Endothelial cell of umbilical vein (primary cell): ENCODE results near the gene LRP6. TPM values are rescaled to one million over a fixed set of nuclear protein-coding genes. Genes with fewer than 3 reads are reported as not detected.

Experiments
- BruUV-seq: library from RNA; stranded (reverse); fragments of 400-500 nt; replicated peaks from 2 replicates; lab custom pipeline; 2021; lab: Mats Ljungman, UMichigan
- CTCF ChIA-PET: fragments of 300-600, 350-600 bp; sonication (Branson Sonifier 250); formaldehyde crosslinking; loops from one replicate; lab custom pipeline; 2021; ENCODE audit warnings: antibody characterized with exemption, inconsistent platforms; lab: Charles Lee
- POLR2A ChIA-PET: fragments of 300-600, 350-600 bp; sonication (Branson Sonifier 250); formaldehyde crosslinking; loops from one replicate; lab custom pipeline; 2021; ENCODE audit warnings: antibody characterized with exemption, inconsistent platforms; lab: Charles Lee
- DNase-seq: peaks from one replicate; pipeline ENCODE4 v3.0.0-alpha.2; 2011; ENCODE audit warnings: low read depth, low spot score
- FAIRE-seq: peaks from 2 replicates; lab custom pipeline; 2011; peaks lifted over from hg19 to GRCh38; lab: Jason Lieb, UNC
- H2AFZ ChIP-seq: 2 replicates; pipeline ENCODE4 v1.6.0; 2012; ENCODE audit warnings: low read depth, low read length, control low read depth, inconsistent platforms
- H3K27ac ChIP-seq: 2 replicates; pipeline ENCODE4 v1.5.1; 2011; ENCODE audit warnings: low read depth, mild to moderate bottlenecking, control low read depth, low read length, moderate library complexity; ENCODE audit not compliant: insufficient read depth
- H3K27me3 ChIP-seq, 2 experiments: 2 replicates each; pipeline versions ENCODE4 v1.6.0 to v1.6.1; 2011; ENCODE audit warnings: low read length in 2 of 2, mixed read lengths in 1 of 2; ENCODE audit not compliant: control insufficient read depth in 2 of 2, insufficient read depth in 2 of 2
- H3K36me3 ChIP-seq, 2 experiments: 2 replicates in 1 of 2; 3 replicates in 1 of 2; pipeline ENCODE4 v1.5.1; 2011; ENCODE audit warnings: low read length in 2 of 2, mild to moderate bottlenecking in 1 of 2, moderate library complexity in 1 of 2; ENCODE audit not compliant: control insufficient read depth in 2 of 2, insufficient read depth in 2 of 2; ENCODE audit errors: extremely low read depth in 1 of 2
- H3K4me1 ChIP-seq: 3 replicates; pipeline ENCODE4 v1.5.1; 2011; ENCODE audit warnings: mild to moderate bottlenecking, low read length; ENCODE audit not compliant: control insufficient read depth, insufficient read depth; ENCODE audit errors: extremely low read depth
- H3K4me2 ChIP-seq: 2 replicates; pipeline ENCODE4 v1.6.1; 2011; ENCODE audit warnings: low read length, control low read depth, mixed read lengths; ENCODE audit not compliant: insufficient read depth
- H3K4me3 ChIP-seq, 3 experiments: fragments of 200-600 bp in 1 of 3; sonication (generic), shearing (Covaris generic) in 1 of 3; replicated peaks in 1 of 3; 2 replicates each; pipeline ENCODE4 v1.5.1; 2011 to 2016; ENCODE audit warnings: control low read depth in 3 of 3, low read length in 3 of 3, mild to moderate bottlenecking in 2 of 3, inconsistent platforms in 1 of 3, low read depth in 1 of 3, moderate library complexity in 1 of 3; ENCODE audit not compliant: insufficient read depth in 1 of 3
- H3K79me2 ChIP-seq: 2 replicates; pipeline ENCODE4 v1.6.0; 2012; ENCODE audit warnings: low read length, inconsistent platforms; ENCODE audit not compliant: control insufficient read depth, insufficient read depth
- H3K9ac ChIP-seq: replicated peaks from 2 replicates; pipeline ENCODE3; 2011; ENCODE audit warnings: low read length, control low read depth; ENCODE audit not compliant: insufficient read depth; ENCODE audit errors: extremely low read depth
- H3K9me1 ChIP-seq: replicated peaks from 3 replicates; pipeline ENCODE4 v1.6.0; 2011; ENCODE audit warnings: mild to moderate bottlenecking, low read length; ENCODE audit not compliant: control insufficient read depth, insufficient read depth; ENCODE audit errors: extremely low read depth
- H3K9me3 ChIP-seq: replicated peaks from 2 replicates; pipeline ENCODE4 v1.5.1; 2012; ENCODE audit warnings: low read length, inconsistent platforms; ENCODE audit not compliant: control insufficient read depth, insufficient read depth
- H4K20me1 ChIP-seq: replicated peaks from 2 replicates; pipeline ENCODE3; 2011; ENCODE audit warnings: mild to moderate bottlenecking, low read length; ENCODE audit not compliant: control insufficient read depth, insufficient read depth; ENCODE audit errors: extremely low read depth
- CTCF ChIP-seq, 2 donors: IDR thresholded peaks; 1 replicate in 1 of 2; 2 replicates in 1 of 2; pipeline ENCODE4 v1.5.1; 2011; ENCODE audit warnings: low read length in 2 of 2, mild to moderate bottlenecking in 2 of 2, moderate library complexity in 2 of 2, control low read depth in 1 of 2, inconsistent platforms in 1 of 2, low read depth in 1 of 2; ENCODE audit not compliant: insufficient read depth in 1 of 2; ENCODE audit errors: extremely low read depth in 1 of 2
- EZH2 ChIP-seq: IDR thresholded peaks from 2 replicates; pipeline ENCODE4 v1.6.1; 2012; ENCODE audit warnings: borderline replicate concordance, low read depth, mild to moderate bottlenecking, moderate library complexity, low read length, inconsistent platforms; ENCODE audit not compliant: severe bottlenecking
- FOS ChIP-seq: IDR thresholded peaks from 2 replicates; pipeline ENCODE4 v1.6.1; 2011; ENCODE audit warnings: mild to moderate bottlenecking, low read length, moderate library complexity, borderline replicate concordance; ENCODE audit not compliant: insufficient read depth
- GATA2 ChIP-seq: IDR thresholded peaks from 2 replicates; pipeline ENCODE4 v1.7.0; 2011; ENCODE audit warnings: low read depth, mild to moderate bottlenecking, moderate library complexity, mixed read lengths, low read length; ENCODE audit not compliant: insufficient read length, insufficient read depth
- JUN ChIP-seq: IDR thresholded peaks from 2 replicates; pipeline ENCODE4 v1.6.1; 2011; ENCODE audit warnings: borderline replicate concordance, low read depth; ENCODE audit not compliant: insufficient read length, insufficient read depth
- MAX ChIP-seq: IDR thresholded peaks from 2 replicates; pipeline ENCODE4 v1.6.1; 2011; ENCODE audit not compliant: insufficient read depth, insufficient read length
- MYC ChIP-seq: IDR thresholded peaks from one replicate; pipeline ENCODE4 v1.6.1; 2011; ENCODE audit warnings: mild to moderate bottlenecking, low read depth, low read length
- POLR2A ChIP-seq: IDR thresholded peaks from 2 replicates; pipeline ENCODE4 v1.6.1; 2012; ENCODE audit warnings: low read depth, mild to moderate bottlenecking, control low read depth, low read length
- POLR2AphosphoS5 ChIP-seq: IDR thresholded peaks from 2 replicates; pipeline ENCODE4 v1.6.1; 2012; ENCODE audit warnings: low read depth, mild to moderate bottlenecking, control low read depth, low read length, moderate library complexity; ENCODE audit not compliant: insufficient read depth
- dilution Hi-C: fragments of 300-500 bp; cut with MboI; formaldehyde crosslinking; loops from one replicate; pipeline ENCODE4 v1.15.0; 2019; ENCODE audit warnings: low sequenced_read_pairs; ENCODE audit not compliant: extremely low pct_ligation_motif_present
- intact Hi-C: fragments of 100-400 bp; cut with micrococcal nuclease; formaldehyde crosslinking; loops from one replicate; pipeline ENCODE4 v1.10.0; 2022
- polyA plus RNA-seq, 4 experiments: library from polyadenylated mRNA; depleted of rRNA in 3 of 4; stranded (reverse) in 3 of 4; unstranded in 1 of 4; fragments of >200 nt; gene quantifications; 2 replicates each; pipeline versions ENCODE4 v1.2.1 to v1.2.3, GENCODE V29; 2011 to 2012; ENCODE audit warnings: missing spikeins in 1 of 4
- total RNA-seq: library from RNA; stranded (reverse); gene quantifications from 2 replicates; pipeline ENCODE4 v1.2.3, GENCODE V29; 2021

Gene LRP6
- total and polyA plus RNA-seq, 2 donors (not counting 3 experiments of a cell fraction or from before 2014, with no cell fraction given) = 28.5 to 41.7 TPM

GRCh38 chr12:12195516-12195915 is 71.3 kb downstream of the LRP6 start:
- CTCF ChIA-PET = no interaction called here
- dilution Hi-C loops = no loop called here

More at GRCh38 chr12:12195516-12195915, 71.3 kb downstream of the LRP6 start:
- Histone ChIP-seq H4K20me1 (peaks cover 3% of the 10 kb centered on the region), H3K79me2 (no peaks in the 10 kb centered on the region), H3K9me1 (no peaks in the 10 kb centered on the region), H3K4me1 (peaks cover 5% of the 10 kb centered on the region), H3K27ac (no peak overlapping the region), H3K4me2 (no peak overlapping the region), H3K4me3 (no peak overlapping the region), H3K27me3 (no peaks in the 10 kb centered on the region), H3K36me3 (no peaks in the 10 kb centered on the region), H3K9me3 (no peaks in the 10 kb centered on the region), H3K9ac (no peak overlapping the region), H2AFZ (no peak overlapping the region)
- FAIRE-seq = peak; percentile 47
- no TSS peak for BruUV-seq
- intact Hi-C loops = no loop called here
- POLR2A ChIA-PET = interaction anchor here (1.2 kb wide), 1 partner anchor 109 kb away, joined by 4 read pairs; no protein-coding TSS in a partner anchor
- TF ChIP-seq EZH2 = no peak
- TF ChIP-seq CTCF (IDR thresholded peaks at IDR 0.05; ENCODE audit: extremely low read depth in 1 of 2, insufficient read depth in 1 of 2, low read depth in 1 of 2, low read length in 2 of 2) = no peak
- no peak for TF ChIP-seq FOS
- no peak for TF ChIP-seq GATA2
- TF ChIP-seq POLR2A = no peak
- TF ChIP-seq JUN = no peak
- TF ChIP-seq POLR2AphosphoS5 = no peak
- no peak for TF ChIP-seq MAX
- no peak for TF ChIP-seq MYC
- DNase-seq = peak; percentile 14
